GM04503 (cell line): ENCODE measurements around the gene P3H1.
"Not testable (repeated sequence)": the region's sequence is repeated elsewhere in the genome, so short reads cannot be mapped to it uniquely, and the experiment has no call there.

Experiments
- DNase-seq: peaks from one replicate; pipeline ENCODE4 v3.0.0-alpha.2; 2012; ENCODE audit warnings: low read depth

Gene P3H1

GRCh38 chr1:42773420-42773819 is 6.6 kb upstream of the P3H1 start:
- DNase-seq: no peak

- DNase-seq: no peak
These were observed 3.0 kb upstream of the P3H1 start for GRCh38 chr1:42769811-42770210.

- no peak for DNase-seq
These were observed 1.3 kb upstream of the P3H1 start for GRCh38 chr1:42768172-42768571.

DNA sequence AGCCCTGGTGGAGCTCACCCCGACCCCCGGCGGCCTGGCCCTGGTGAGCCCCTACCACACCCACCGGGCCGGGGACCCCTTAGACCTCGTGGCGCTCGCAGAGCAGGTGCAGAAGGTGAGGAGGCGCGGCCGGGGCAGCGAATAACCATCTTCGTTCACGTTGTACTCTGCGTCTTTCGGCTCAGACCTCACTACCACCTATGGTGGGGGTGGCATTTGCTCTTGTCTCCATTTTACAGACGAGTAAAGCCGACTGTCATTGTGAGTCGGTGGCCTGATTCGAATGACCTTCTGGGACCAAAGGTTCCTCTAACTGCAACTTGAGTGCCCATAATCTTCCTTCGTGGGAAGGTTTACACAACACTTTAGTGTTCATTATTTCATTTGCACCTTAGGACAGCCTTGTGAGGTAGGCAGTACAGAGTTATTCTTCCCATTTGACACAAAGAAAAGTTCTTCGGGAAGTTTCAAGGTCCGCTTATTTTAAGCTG is 727 bp upstream of the P3H1 start:
- DNase-seq: no peak

- no peak for DNase-seq
These were observed 742 bp downstream of the P3H1 start for GRCh38 chr1:42765832-42766740.

GRCh38 chr1:42765269-42765668 is 1.6 kb downstream of the P3H1 start:
- no peak for DNase-seq

- no peak for DNase-seq
These were observed 4.6 kb downstream of the P3H1 start for GRCh38 chr1:42762269-42762668.

DNA sequence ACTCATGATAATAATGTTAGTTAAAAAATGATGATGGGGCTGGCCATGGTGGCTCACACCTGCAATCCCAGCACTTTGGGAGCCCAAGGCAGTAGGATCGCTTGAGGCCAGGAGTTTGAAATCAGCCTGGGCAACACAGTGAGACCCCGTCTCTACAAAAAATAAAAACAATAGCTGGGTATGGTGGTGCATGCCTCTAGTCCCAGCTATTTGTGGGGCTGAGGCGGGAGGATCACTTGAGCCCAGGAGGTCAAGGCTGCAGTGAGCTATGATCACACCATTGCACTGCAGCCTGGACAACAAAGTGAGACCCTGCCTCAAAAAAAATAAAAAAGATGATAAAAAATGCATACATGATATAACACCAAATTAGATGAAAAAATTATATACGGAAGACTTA is 5.3 kb downstream of the P3H1 start:
- DNase-seq: no peak

GRCh38 chr1:42759114-42759513 is 7.7 kb downstream of the P3H1 start:
- DNase-seq: no peak

DNA sequence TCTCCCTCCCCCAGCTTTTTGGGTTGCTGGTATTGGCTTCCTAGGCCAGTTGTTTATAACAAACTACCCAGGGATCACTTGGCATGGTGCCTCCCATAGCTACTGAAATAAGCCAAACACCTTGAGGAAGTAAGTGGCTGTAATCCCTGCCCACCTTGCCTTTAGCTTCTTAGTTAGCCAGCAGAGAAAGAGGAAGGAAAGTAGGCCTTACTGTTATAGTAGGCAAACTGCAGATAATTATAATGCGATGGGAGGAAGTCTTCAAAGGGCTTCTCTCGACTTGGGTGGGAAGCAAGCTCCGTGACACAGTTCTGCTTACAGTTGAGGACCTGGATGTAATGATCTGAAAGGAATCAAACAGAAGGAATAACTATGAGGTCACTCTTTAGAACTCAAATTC is 8.2 kb downstream of the P3H1 start:
- no peak for DNase-seq

DNA sequence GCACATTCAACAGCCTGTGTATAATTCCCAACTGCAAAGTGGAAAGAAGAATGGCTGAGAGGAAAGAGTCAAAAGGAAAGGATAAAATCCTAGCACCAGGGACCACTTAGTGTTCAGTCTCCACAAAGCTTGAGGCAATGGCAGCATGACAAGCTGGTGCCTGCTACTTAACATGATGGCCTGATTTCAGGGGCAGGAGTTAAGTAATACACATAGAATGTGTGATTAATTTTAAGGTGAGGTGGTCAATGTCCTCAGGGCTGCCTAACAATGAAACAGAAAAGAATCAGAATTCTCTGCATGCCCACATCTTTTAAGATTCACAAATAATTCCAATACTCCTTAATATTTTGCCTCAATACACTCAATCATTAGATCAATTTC is 8.9 kb downstream of the P3H1 start:
- DNase-seq: no peak

- no peak for DNase-seq
These were observed 9.6 kb downstream of the P3H1 start for GRCh38 chr1:42756956-42757891.

GRCh38 chr1:42753070-42753469 is 13.8 kb downstream of the P3H1 start:
- DNase-seq: no peak

DNA sequence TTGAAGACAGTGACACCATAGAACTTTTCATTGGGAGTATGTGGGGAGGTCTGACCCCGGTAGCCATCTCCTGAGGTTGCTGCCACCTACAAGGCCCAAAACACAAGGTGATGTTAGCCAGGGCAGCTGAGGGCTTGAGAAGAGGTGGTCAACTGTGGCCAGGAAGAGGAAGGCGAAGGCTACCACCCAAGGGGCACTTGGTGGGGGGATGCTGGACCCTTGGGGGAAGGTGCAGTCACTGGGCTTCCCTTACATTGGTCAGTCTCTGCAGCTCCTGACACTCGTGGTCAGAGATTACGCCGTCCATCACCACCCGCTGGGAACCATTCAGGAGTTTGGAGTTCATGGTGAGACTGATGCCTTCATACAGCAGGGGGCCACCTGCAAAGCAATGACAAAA is 14.5 kb downstream of the P3H1 start:
- no peak for DNase-seq

DNA sequence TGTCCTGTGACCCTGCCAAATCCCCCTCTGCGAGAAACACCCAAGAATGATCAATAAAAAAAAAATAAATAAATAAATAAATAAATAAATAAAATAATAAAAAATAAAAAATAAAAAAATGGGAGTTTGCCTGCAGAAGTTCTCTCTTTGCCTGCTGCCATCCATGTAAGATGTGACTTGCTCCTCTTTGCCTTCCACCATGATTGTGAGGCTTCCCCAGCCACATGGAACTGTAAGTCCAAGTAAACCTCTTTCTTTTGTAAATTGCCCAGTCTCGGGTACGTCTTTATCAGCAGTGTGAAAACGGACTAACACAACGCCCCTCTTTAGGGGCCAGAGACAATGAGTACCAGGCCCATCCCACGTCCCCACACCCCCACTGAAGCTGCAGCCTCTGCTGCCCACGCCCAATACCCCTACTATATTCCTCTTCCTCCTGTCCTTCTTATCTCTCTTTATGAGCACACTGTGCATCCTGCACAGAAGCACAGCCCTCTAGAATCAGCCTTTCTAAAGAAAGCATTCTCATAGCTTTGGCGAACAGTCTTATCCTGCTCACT is 15.2 kb downstream of the P3H1 start:
- DNase-seq: not testable (repeated sequence)

- no peak for DNase-seq
These were observed 16.8 kb downstream of the P3H1 start for GRCh38 chr1:42750041-42750440.

- DNase-seq: no peak
These were observed 18.1 kb downstream of the P3H1 start for GRCh38 chr1:42748461-42749410.

DNA sequence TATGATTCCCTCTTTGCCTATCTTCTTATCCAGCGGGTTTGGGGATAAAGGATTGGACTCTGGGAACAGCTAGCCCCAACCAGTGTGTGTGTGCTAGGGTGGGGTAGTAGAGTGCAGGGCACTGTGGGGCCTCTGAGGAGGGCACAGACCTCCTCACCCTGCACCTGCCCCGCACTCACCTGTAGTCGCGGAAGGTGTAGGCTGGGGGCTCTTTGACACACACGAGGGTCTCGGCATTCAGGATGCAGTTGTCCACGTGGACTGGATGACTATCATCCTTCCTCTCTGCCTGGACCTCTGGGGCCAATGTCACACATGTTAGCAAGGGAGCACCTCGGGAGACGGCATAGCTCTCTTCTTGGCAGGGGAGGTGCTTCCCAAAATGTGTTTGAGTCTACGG is 18.8 kb downstream of the P3H1 start:
- no peak for DNase-seq

DNA sequence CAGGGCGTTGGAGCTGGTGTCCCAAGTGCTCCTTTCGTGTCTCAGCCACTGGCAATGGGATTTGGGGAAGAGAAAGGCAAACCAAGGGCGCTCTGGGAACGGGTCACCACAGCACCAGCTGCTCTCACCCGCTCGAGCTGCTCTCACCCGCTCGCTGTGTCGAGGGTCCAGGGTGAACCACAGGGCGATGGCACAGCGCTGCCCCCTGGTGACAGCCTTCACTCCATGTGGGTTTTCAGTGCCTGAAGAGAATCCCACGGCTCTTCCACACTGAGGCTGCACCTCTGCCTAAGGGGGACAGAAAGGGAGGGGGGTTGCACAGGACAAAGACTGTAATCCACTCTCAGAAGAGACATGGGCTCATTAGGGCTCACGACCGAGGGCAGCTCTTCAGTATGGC is 19.7 kb downstream of the P3H1 start:
- no peak for DNase-seq

DNA sequence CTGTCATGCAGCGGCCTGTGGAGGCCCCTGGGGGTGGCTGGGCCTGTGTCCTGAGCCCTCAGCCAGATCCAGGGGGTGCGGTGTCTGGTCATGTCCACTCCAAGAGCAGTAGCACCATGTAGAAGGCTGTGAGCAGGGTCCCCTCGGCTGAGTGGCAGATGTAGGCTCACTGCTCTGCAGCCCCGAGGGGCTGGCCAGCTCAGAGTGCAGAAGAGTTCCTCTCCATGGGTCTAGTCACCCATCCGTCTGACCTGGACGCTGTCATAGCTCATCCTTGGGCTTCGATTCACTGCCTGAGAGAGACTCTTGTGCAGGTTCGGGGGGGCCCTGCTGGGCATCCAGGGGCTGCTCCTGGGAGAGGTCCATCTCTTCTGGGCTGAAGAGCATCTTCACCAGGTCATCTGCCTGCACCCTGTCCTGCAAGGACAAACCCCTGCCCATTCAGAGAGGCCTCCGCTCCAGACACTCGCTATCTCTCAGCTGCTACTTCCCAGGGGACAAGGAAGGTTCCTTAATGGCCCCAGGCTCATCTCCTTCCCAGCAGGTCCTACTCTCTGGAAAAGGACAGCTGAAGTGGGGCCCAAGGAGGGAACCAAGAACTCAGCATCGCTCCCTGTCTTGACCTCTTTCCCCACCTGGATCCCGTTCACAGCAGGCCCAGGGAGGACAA is 20.3 kb downstream of the P3H1 start:
- no peak for DNase-seq

GRCh38 chr1:42745851-42746250 is 21.0 kb downstream of the P3H1 start:
- DNase-seq: no peak
